GM12865 (cell line): ENCODE results near the gene CNTNAP2.

Source experiments
- DNase-seq: peaks from one replicate; pipeline ENCODE4 v3.0.0; 2010; ENCODE audit warnings: low read depth
- H3K4me3 ChIP-seq: 2 replicates; pipeline ENCODE4 v1.5.1; 2011; ENCODE audit warnings: mild to moderate bottlenecking, low read depth, low read length, control low read depth
- CTCF ChIP-seq: IDR thresholded peaks from 2 replicates; pipeline ENCODE4 v1.5.1; 2011; ENCODE audit warnings: low read length, control low read depth, low read depth, inconsistent platforms; ENCODE audit not compliant: insufficient read depth; ENCODE audit errors: missing control alignments

Gene CNTNAP2

GRCh38 chr7:147805996-147806576 lies 1689.5 kb downstream of the CNTNAP2 start:
- no peak for DNase-seq
- H3K4me3 ChIP-seq = no peak overlapping the region
- no peak for TF ChIP-seq CTCF

- no peak for TF ChIP-seq CTCF
- DNase-seq = no peak
- H3K4me3 ChIP-seq = no peak overlapping the region
These were observed 1693.2 kb downstream of the CNTNAP2 start for GRCh38 chr7:147809786-147810185.

- TF ChIP-seq CTCF = no peak
- no peak overlapping the region for H3K4me3 ChIP-seq
- DNase-seq = no peak
These were observed 1693.7 kb downstream of the CNTNAP2 start for GRCh38 chr7:147810269-147810668.

- no peak overlapping the region for H3K4me3 ChIP-seq
- no peak for DNase-seq
- no peak for TF ChIP-seq CTCF
These were observed 1695.3 kb downstream of the CNTNAP2 start for GRCh38 chr7:147811923-147812322.

GRCh38 chr7:147813316-147813715 lies 1696.7 kb downstream of the CNTNAP2 start:
- TF ChIP-seq CTCF = no peak
- H3K4me3 ChIP-seq = no peak overlapping the region
- no peak for DNase-seq

- H3K4me3 ChIP-seq = no peak overlapping the region
- no peak for DNase-seq
- no peak for TF ChIP-seq CTCF
These were observed 1701.7 kb downstream of the CNTNAP2 start for GRCh38 chr7:147818317-147818716.

GRCh38 chr7:147824671-147825070 lies 1708.1 kb downstream of the CNTNAP2 start:
- H3K4me3 ChIP-seq = no peak overlapping the region
- no peak for TF ChIP-seq CTCF
- no peak for DNase-seq
